Ammon's horn (tissue), 1 donor: ENCODE data around the gene SYNGR3.
"Not testable (repeated sequence)": the region's sequence is repeated elsewhere in the genome, so short reads cannot be mapped to it uniquely, and the experiment has no call there.

Source experiments
- DNase-seq: peaks from one replicate; pipeline ENCODE4 v3.0.0-alpha.2; 2016; ENCODE audit warnings: low spot score

The SYNGR3 gene

DNA sequence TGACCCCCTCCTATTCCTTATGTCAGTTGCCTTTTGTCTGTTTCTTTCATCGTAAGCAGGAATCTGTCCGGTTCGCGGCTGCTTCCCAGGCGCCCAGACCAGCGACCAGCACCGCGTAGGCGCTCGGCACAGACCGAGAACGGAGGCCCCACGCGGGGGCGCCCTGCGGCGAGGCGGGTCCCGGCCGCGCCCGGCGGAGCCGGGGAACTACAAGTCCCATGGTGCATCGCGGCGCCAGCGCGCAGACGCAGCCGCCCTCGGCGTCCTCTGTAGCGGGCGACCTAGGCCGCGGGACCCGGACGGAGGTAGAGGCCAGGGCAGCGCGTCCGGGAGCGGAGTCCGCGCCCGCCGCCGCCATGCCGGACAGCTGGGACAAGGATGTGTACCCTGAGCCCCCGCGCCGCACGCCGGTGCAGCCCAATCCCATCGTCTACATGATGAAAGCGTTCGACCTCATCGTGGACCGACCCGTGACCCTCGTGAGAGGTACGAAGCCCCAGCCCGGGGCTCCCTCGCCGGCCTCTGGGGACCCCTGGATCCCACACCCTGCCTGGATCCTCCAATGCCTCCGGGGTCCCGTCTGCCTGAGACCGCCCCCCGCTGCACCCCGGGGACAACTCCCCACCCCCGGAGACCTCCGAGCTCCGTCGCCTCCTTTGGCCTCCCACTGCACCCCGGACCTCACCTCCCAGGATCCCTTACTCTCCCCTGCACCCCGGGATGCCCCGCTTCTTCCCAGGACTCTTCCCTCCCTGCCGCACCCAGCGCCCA is 30.3 kb upstream of the SYNGR3 start, which contains the start of gene NDUFB10:
Gene NDUFB10 (plus strand): TSS at position 270 of the 771 bp plus-strand sequence. CDS start 87 bp downstream, at position 357.
- DNase-seq = peak; percentile 88

DNA sequence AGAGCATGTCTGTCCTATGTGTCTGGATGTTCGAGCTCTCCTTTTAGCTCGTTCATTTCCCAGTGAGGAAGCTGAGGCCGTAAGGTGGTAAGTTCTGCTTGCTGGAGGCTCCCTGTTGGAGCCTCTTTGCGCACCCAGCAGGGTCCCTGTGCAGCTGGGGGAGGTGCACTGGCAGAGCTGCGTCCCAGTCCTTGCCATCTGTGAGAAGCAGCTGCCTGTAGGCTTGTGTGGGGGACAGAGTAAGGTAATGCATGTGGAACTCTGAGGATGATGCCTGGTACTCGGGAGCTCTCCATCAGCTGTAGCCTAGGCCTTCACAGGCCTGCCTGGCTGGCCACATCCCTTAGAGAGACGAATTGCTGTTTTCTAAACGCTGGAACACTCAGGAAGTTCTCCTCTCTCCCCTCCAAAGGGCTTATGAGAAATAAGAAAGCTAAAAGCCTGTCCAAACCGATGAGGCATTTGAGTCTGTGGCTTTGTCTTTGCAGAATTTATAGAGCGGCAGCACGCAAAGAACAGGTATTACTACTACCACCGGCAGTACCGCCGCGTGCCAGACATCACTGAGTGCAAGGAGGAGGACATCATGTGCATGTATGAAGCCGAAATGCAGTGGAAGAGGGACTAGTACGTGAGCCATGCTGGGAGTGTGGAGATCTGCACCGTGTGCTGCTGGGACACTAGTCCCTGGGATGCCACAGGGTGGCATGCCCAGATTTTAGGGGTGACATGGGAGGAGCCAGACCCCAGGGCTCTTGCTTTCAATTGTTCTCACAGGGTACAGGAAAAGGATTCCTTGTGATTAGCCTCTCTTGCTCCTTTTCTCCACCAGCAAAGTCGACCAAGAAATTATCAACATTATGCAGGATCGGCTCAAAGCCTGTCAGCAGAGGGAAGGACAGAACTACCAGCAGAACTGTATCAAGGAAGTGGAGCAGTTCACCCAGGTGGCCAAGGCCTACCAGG is 28.8 kb upstream of the SYNGR3 start:
- DNase-seq = no peak

DNA sequence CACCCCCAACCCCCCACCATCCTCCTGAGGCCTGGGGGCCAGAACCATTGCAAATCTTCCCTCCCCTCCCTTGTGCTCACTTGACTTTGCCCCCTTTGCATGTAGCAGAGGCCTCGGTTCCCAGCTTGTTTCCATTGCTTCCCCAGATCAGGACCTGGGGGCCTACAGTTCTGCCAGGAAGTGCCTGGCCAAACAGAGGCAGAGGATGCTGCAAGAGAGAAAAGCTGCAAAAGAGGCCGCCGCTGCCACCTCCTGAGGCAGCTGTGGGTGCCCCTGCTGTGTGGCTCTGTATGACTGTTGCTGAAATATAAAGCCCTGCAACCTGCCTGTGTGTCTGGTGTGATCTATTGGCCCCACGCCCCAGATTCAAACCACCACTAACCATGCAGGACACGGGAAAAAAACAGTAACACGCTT is 28.1 kb upstream of the SYNGR3 start:
- no peak for DNase-seq

DNA sequence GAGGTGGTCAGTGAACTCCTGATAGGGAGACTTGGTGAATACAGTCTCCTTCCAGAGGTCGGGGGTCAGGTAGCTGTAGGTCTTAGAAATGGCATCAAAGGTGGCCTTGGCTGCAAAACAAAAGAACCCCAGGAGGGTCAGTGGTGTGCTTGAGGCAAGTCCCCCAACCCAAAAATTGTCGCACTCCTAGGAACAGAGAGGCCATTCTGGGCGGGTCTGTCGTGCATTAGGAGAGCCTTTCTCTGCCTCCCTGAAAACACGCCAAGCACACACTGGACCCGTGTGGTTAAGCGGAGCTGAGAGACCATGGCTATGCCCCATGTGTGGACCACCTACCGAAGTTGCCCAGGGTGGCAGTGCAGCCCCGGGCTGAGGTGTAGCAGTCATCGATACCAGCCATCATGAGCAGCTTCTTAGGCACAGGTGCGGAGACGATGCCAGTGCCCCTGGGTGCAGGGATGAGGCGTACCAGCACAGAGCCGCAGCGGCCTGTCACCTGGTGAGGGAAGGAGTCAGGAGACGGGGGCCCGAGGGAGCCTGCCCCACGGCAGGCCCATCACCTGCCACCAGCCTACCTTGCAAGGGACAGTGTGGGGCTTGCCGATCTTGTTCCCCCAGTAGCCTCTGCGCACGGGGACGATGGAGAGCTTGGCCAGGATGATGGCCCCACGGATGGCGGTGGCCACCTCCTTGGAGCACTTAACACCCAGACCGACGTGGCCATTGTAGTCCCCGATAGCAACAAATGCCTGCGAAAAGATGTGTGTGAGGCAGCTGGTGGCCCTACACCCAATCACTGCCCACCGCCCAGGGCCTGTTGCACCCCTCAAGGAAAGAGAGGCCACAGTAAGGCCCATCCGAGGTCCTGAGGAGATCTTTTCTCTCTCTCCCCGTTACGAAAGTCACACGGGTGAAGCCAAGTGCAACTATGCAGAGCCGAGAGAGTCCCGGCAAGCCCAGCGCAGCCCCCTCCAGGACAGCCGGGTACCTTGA is 27.3 kb upstream of the SYNGR3 start:
- DNase-seq = not testable (repeated sequence)

DNA sequence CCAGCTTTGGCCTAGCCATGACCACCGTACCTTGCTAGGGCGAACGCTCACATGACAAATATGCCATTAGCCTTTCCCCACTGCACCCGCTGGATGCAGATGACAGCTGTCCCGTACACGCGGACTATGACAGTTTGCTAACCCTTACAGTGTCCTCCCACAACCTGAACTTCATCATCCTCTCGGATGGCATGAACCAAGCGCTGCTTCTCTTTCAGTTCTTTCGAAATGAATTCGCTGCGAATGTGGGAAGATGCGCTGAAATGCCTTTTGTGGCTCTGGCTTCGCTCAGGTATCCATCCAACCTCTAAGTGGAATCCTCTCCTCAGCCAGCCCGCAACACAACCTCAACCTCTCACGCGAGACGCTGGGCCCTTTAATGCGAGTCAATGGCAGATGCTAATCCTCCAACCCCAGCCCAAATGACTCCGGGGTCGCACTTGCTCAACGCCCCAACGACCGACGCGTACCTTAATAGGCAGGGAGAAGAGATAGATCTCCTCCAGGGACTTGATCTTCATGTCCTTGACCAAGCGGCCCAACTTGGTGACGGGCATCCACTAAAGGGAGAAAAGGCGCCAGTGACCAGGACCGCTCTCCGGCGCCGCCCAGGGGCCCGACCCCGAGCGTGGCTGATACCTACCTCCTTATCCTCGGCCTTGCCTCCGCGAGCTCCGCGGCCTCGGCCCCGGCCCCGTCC is 25.8 kb upstream of the SYNGR3 start:
- no peak for DNase-seq

DNA sequence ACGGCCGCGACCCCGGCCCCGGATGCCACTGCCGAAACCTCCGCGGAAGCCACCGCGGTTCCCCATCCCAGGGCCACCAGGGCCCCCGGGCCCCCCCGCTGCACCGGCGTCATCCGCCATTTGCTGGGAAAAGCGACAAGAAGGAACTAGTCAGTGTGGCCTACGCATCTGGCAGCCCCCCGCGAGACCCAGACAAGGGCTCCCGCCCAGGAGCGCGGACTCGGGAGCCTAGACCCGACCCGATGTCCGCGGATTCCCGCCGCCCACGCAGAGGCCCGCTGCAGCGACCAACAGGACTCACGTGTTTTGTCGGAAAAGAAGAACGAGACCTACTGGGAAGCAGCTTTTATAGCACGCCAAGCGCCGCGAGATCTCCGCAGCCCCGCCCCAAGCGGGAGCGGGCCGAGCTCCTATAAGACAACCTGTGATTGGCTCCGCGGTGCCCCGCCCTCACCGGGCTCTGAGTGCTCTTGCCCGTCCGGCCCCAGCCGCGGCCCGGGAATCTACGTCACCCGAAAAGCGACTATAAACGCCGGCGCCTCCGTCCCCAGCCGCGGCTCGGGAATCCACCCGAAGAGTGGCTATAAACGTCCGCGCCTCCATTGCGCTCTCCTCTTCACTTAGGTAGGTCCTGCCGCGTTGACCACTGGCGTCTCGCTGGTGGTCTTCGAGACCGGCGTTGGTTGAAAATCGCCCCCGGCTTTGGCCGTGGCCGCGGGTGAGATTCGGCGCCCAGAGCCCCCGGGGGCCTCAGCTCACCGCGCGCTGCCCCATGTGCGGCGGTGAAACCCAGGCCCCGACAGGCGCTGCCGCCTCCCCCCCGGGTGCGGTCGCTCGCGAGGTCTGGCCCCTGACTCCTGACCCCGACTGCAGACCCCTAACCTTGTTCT is 25.0 kb upstream of the SYNGR3 start, which contains the start of gene RPS2:
Gene RPS2 (minus strand): TSS at position 321 of the 890 bp plus-strand sequence. CDS start 201 bp downstream, at position 120.
- DNase-seq = peak; percentile 99

DNA sequence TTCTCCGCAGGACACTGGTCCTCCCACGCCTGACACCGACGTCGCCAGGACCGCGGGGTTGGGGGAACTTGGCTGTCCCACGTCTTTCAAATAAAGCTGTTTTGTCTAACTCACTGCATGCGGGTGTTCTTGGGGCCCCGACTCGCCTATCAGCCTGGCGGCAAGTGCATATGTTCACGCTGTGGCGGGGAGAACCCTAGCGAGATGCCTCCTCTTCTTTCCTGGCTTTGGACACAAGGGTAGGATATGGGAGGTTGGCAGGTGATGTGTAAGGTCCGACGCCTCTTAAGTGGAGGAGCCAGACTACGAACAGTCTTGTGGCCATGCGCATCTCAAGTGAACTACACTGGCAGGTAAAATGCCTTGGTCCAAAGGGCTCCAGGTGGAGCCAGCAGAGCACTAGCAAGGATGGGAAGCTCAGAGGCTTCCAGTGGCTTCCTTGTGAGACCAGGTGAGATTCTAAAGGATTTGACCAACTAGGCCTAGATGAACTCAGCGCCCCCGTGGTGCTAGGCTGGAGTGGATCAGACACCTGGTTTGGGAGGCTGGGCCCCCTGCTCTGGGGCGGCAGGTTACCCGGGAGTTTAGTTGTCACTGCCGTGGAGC is 24.3 kb upstream of the SYNGR3 start:
- no peak for DNase-seq

DNA sequence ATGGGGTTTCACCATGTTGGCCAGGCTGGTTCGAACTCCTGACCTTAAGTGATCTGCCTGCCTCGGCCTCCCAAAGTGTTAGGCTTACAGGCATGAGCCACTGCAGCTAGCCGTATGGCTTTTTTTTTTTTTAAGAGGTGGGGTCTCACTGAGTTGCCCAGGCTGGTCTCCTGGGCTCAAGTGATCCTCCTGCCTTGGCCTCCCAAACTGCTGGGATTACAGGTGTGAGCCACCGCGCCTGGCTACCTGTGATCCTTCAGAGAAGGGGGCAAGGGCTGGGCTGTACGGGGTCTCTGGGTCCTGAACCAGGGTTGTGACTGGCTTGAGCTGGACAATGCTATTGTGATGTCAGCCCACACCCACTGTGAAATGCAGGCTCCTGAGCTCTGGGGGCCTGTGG is 23.3 kb upstream of the SYNGR3 start, which contains the start of gene RNF151:
Gene RNF151 (plus strand): TSS at position 397 of the 400 bp plus-strand sequence. CDS start 26 bp downstream, outside the sequence.
- DNase-seq = no peak

DNA sequence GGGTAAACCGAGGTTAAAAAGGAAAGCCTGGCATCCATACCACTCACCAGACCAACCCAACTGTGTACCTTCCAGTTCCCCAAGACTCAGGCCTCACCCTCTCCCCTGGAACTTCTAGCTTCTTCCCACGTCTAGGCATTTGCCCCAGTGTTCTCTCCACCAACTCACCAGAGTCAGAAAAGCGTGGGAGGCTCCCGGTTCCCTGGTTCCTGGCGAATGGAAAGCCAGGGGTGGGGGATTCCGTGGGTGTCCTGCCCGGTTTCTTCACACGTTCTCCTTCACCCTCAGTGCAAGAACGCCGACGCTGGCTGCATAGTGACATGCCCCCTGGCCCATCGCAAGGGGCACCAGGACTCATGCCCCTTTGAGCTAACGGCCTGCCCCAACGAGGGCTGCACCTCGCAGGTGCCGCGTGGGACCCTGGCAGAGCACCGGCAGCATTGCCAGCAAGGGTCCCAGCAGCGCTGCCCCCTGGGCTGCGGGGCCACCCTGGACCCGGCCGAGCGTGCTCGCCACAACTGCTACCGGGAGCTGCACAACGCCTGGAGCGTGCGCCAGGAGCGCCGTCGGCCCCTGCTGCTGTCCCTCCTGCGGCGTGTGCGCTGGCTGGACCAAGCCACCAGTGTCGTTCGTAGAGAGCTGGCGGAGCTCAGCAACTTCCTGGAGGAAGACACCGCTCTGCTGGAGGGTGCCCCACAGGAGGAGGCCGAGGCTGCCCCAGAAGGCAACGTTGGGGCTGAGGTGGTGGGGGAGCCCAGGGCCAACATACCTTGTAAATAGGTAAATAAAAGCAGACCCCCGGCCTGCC is 21.4 kb upstream of the SYNGR3 start:
- no peak for DNase-seq

DNA sequence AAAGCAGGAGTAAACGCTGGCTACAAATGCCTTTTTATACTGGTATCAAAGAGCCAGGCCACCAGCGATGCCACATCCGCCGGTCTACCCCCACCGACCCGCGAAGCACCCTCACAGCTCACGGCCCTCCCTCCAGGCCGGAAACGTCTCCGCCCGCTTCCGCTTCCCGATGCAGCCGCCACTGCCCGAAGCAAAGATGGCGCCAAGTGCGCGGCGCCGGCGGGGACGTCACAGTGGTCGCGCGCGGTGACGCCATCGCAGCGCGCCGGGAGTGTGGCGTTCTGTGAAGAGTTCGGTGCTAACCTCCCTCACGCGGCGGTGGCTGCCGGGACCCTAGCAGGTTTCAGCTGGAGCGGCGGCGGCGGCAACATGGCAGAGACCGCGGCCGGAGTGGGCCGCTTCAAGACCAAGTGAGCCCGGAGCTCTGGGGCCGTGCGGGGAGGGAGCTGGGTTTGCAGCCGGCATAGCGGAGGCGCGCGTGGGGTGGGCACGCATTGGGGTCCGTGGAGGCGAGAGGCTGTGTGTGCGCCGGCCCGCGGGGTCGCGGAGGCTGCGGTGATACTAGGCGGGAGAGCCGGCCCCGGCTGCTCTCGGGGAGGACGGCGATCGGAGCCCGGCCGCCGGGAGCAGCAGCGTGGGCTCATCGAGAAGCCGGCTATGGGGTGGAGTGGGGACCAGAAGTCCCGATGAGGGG is 17.8 kb upstream of the SYNGR3 start, which contains the start of gene TBL3:
Gene TBL3 (plus strand): TSS at position 258 of the 694 bp plus-strand sequence. CDS start 112 bp downstream, at position 370.
- peak; percentile 95 for DNase-seq

DNA sequence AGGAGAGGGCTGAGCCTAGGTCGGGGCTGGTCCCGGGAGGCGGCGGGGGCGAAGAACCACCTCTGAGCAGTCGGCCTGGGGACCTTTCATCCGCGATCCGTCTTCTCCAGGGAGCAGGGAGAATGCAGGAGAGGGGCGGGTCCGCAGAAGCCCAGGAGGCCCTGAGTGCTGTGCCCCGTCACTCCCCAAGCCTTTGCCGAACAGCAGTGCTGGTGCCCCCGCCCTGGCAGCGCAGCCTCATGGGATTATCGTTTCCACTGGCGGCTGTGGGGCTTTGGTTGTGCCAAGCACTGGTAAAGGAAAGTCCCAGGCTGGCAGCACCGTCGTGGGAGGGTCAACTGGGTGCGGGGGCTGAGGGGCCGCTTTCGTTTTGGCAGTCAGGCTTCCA is 17.3 kb upstream of the SYNGR3 start:
- DNase-seq = no peak

DNA sequence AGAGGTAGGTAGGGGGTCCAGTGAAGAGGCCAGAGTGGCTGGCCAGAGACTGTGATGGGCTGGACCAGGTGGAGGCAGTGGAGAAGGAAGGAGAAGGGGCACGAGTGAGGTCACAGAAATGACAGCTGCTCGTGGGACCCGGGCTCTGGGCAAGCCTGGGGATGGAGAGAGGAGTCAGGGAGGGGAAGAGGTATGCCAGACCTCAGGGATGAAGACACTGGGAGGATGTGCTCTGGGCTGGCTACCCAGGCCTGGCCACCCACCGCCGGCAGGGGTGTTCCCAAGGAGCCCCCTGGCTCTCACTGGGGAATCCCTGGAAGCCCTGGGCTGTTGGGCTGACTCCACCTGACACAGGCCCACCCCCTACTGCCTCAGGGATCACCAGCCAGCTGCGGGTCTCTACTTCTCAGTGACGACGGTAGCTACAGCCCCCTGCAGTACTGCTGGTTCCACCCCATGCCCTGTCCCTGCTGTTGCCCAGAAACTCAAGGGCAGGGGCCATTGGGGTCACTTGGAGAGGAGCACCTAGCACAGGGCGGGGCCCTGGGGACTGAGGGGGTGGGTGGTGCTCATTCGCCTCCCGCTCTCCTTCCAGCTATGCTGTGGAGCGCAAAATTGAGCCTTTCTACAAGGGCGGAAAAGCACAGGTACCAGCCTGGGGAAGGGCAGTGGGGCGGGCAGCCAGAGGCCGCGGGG is 16.2 kb upstream of the SYNGR3 start:
- no peak for DNase-seq

DNA sequence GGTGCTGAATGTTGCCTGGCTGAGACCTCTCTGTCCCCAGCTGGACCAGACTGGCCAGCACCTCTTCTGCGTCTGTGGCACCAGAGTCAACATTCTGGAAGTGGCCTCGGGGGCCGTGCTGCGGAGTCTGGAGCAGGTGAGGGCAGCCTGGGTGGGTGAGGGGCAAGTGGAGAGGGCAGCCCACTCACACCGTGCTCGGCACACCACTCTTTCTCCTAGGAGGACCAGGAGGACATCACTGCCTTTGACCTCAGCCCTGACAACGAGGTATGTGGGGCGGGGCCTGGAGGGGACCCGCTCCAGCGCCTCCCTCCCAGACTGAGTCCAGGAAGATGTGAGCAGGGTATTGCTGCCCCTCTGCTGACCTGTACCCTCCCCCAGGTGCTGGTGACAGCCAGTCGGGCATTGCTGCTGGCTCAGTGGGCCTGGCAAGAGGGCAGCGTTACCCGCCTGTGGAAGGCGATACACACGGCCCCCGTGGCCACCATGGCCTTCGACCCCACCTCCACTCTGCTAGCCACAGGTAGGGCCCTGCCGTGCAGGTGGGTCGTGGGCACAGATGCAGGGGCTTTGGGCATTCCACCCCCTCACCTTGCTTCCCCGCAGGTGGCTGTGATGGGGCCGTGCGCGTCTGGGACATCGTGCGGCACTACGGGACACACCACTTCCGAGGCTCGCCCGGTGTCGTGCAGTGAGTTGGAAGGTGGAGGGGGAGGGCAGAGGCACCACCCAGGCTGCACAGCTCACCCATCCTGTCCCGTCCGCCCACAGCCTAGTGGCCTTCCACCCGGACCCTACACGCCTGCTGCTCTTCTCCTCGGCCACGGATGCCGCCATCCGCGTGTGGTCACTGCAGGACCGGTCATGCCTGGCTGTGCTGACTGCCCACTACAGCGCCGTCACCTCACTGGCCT is 15.4 kb upstream of the SYNGR3 start:
- no peak for DNase-seq

DNA sequence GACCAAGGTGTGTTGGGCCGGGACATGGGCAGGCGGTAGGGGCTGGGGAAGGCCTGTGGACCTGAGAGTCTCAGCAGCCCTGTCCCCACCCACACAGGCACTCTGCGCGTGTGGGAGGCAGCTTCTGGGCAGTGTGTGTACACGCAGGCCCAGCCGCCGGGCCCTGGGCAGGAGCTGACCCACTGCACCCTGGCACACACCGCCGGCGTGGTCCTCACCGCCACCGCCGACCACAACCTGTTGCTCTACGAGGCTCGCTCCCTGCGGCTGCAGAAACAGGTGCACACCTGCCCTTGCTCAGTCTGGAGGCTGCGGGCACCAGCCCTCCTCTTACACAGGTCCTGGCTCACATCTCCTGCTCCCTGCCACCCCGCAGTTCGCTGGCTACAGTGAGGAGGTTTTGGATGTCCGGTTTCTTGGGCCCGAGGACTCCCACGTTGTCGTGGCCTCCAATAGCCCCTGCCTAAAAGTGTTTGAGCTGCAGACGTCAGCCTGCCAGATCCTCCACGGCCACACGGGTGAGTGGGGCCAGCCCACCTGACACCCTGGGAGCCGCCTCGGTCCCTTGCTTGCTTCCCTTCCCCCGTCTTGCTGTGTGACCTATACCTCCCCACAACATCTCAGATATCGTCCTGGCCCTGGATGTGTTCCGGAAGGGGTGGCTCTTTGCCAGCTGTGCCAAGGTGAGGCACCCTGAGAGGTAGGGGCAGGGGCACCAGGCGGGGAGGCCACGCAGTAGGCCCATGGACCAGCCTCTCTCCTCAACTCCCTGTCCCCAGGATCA is 14.1 kb upstream of the SYNGR3 start:
- DNase-seq = no peak

DNA sequence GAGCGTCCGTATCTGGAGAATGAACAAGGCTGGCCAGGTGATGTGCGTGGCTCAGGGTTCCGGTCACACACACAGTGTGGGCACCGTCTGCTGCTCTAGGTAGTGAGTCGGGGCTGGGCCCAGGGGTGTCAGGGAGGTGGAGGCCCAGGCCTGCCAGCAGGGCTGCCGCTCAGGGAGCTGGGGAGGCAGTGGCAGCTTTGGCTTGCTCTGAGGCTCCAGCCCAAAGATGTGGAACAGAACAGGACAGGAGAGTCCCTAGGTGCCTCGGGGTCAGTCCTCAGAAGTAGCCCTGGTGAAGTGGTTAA is 13.6 kb upstream of the SYNGR3 start:
- DNase-seq = no peak
